Medulla oblongata (tissue), 1 donor: Measurements from ENCODE around the gene CCDC85B.

Source experiments
- DNase-seq: peaks from one replicate; pipeline ENCODE4 v3.0.0-alpha.2; 2015; ENCODE audit errors: extremely low spot score

The CCDC85B gene

GRCh38 chr11:65869643-65870306 lies 20.7 kb upstream of the CCDC85B start:
- no peak for DNase-seq

- no peak for DNase-seq
These were observed 20.2 kb upstream of the CCDC85B start for GRCh38 chr11:65870307-65870658.

DNA sequence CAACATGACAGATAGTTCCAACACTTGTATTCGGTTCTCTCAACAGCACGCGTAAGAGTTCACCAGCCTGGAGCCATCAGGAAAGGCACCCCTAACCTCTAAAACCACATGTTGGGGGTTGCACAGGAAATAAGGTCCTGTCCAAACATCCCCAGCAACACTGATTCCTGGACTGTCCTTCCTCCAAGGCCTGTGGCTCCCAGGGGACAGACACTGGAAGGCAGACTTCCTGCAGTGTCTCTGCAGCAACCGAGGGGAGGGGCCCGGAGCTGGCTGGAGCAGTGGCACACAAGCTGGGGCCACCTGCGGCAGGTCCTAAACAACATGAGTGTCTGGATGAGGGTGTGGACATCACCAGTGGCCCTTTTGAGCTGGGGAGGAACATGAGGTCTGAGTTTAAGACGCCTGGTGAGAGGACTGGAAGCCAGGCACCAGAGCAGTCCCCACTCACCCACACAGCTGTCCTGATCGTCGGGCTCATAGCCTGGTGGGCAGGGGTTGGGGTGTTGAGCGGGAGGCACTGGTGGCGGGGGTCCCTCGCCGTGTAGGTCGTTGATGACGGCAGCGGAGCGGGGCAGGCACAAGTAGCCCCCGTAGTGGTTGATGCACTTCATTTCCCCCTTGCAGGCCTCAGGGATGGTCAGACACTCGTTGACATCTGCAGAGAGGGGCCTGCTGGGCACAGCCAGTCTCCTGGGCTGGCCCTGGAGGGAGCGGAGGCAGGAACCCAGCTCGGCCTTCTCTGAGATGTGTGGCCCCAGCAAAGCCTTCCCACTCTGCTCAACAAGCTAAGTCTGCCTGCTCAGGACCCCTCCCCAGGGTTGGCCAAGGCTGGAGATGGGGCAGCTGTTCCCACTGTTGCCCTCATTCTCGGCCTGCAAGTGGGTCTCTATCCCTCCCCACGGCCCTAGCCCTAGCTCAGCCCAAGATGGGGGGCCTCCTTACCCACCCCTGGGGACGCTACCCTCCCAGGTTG lies 19.5 kb upstream of the CCDC85B start:
- DNase-seq = no peak

- no peak for DNase-seq
These were observed 18.5 kb upstream of the CCDC85B start for GRCh38 chr11:65871811-65872548.

GRCh38 chr11:65872586-65873317 lies 17.7 kb upstream of the CCDC85B start, which contains the start of gene EFEMP2:
TSS of gene EFEMP2 (minus strand) at chr11:65872800. CDS start at chr11:65872354, 446 bp downstream.
- no peak for DNase-seq

DNA sequence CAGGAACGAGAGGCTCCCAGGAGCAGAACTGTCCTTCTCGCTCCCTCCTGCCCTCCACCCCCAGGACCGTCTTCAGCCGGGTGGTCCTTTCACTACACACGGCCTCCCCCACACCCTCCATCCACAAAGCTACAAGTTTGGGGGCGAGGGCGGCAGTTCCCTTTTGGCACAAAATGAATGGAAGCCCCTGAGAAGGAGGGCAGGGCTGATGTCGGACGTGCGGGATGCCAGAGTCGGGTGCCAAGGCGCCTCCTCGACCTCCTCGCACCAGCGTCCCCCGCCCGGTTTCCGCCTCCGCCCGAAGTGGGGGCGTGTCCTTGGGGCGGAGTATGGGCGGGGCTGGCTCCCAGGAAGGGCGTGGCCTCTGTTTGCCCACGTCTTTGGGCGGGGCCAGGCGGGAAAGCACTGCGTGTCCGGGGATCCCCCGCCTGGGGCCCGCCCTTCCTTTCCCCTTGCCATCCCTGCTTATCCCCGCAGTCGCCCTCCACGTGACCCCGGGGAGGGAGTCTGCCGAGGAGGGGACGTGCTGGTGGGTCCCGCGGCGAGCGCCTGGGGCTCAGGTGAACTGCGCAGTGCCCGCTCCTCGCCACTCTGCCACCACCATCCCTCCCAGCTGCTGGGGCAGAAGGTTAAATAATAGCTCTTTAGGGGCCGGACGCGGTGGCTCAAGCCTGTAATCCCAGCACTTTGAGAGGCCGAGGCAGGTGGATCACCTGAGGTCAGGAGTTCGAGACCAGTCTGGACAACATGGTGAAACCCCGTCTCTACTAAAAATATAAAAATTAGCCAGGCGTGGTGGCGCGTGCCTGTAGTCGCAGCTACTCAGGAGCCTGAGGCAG lies 16.9 kb upstream of the CCDC85B start:
- peak; percentile 94 for DNase-seq

DNA sequence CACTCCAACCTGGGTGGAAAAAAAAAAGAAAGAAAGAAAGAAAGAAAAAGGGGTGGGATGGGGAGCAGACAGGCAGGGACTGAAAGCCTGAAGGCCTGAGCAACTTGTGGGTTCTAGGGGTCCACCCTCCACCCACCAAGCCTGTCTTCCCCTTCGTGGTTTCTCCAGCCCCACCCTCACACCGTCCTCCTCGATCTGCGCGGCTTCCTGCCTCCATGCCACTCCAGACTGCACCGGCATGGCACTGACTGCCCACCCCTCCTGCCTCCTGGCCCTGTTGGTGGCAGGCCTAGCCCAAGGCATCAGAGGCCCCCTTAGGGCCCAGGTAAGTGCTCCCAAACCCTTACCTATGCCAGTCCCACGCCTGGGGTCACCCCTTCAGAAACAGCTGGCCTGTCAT lies 10.9 kb upstream of the CCDC85B start, which contains the start of gene CTSW:
Gene CTSW, plus strand, starts transcription at position 221 of the 400 bp plus-strand sequence. Its CDS starts 18 bp downstream, at position 239.
- DNase-seq = no peak

- no peak for DNase-seq
These were observed 10.4 kb upstream of the CCDC85B start for GRCh38 chr11:65880027-65880426.

DNA sequence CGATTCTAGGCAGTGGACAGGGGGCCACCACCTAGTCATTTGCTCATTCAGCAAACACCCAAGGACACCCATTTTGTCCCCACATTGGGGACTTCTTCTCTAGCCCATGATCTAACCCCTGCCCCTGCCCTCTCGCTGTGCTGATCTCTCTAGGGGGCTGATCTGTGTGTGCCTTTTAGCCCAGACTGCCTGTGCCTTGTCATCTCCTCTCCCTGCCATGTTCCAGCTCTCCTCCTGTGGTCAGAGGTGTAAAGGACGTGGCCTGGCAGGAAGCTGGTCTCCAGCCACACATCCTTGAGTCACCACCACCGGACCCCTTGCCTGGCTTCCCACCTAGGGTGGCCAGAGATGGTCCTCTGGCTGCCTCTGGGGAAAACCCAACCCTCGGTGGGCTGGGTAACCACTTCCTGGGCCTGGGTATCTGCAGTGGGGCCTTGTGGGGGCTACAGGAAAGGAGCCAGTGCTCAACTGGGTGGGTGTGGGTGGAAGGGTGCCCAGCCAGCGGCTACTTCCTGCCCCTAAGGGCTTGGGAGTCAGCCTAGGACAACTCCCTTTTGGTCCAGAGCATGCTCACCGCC lies 9.5 kb upstream of the CCDC85B start:
- no peak for DNase-seq

GRCh38 chr11:65882120-65883057 lies 8.1 kb upstream of the CCDC85B start:
- DNase-seq = no peak

DNA sequence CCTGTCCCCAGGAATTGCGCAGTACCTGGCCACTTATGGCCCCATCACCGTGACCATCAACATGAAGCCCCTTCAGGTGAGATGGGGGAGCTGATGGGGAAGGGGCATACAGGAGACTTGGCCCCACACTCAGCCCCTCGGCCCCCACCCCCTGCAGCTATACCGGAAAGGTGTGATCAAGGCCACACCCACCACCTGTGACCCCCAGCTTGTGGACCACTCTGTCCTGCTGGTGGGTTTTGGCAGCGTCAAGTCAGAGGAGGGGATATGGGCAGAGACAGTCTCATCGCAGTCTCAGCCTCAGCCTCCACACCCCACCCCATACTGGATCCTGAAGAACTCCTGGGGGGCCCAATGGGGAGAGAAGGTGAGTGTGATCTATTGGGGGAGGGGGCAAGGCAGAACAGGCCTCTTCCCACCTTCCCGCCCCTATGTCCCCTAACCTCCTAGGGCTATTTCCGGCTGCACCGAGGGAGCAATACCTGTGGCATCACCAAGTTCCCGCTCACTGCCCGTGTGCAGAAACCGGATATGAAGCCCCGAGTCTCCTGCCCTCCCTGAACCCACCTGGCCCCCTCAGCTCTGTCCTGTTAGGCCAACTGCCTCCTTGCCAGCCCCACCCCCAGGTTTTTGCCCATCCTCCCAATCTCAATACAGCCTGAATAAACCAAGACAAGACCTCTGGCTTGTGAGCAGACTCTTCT lies 7.3 kb upstream of the CCDC85B start:
- DNase-seq = no peak

GRCh38 chr11:65883786-65884715 lies 6.4 kb upstream of the CCDC85B start:
- DNase-seq = no peak

- peak; percentile 86 for DNase-seq
These were observed 5.8 kb upstream of the CCDC85B start for GRCh38 chr11:65884716-65885092.

- DNase-seq = no peak
These were observed 5.2 kb upstream of the CCDC85B start for GRCh38 chr11:65885231-65885630.

GRCh38 chr11:65885808-65886536 lies 4.5 kb upstream of the CCDC85B start:
- no peak for DNase-seq
